WTC11 (cell line): ENCODE data around the gene WDR46. TPM values are rescaled to one million over a fixed set of nuclear protein-coding genes. Genes with fewer than 3 reads are reported as not detected.
A peak's percentile ranks its signal among the peaks of the same experiment; 100 is the strongest.

Source experiments
- ATAC-seq: fragments of 200-7000 bp; cut with Tn5 transposase; 2 replicates; pipeline ENCODE4 v1.10.0; 2021; ENCODE audit warnings: mild to moderate bottlenecking, moderate library complexity
- CTCF ChIA-PET: fragments of 300-600 bp; sonication (Branson Sonifier 250); formaldehyde crosslinking; loops from one replicate; lab custom pipeline; 2021; ENCODE audit warnings: antibody characterized with exemption; lab: Charles Lee
- POLR2A ChIA-PET: fragments of 350-600 bp; sonication (Branson Sonifier 250); formaldehyde crosslinking; loops from one replicate; lab custom pipeline; 2021; ENCODE audit warnings: antibody characterized with exemption; lab: Charles Lee
- DNase-seq: peaks from one replicate; pipeline ENCODE4 v3.0.0; 2021; ENCODE audit warnings: low spot score
- H3K27ac Mint-ChIP-seq: 2 replicates; pipeline ENCODE4 v1.8.0; 2021; ENCODE audit warnings: mixed read lengths
- H3K27me3 Mint-ChIP-seq: 2 replicates; pipeline ENCODE4 v1.8.0; 2021; ENCODE audit warnings: low read depth, mild to moderate bottlenecking, moderate library complexity, mixed read lengths
- H3K36me3 Mint-ChIP-seq: 2 replicates; pipeline ENCODE4 v1.8.0; 2021; ENCODE audit warnings: mixed read lengths
- H3K4me1 Mint-ChIP-seq: 2 replicates; pipeline ENCODE4 v1.8.0; 2022; ENCODE audit warnings: mixed read lengths
- H3K4me3 Mint-ChIP-seq: 2 replicates; pipeline ENCODE4 v1.8.0; 2021; ENCODE audit warnings: mild to moderate bottlenecking, moderate library complexity, mixed read lengths
- H3K9me3 Mint-ChIP-seq: 2 replicates; pipeline ENCODE4 v1.8.0; 2021; ENCODE audit warnings: mixed read lengths
- CREM ChIP-seq: sonication (generic); formaldehyde crosslinking; IDR thresholded peaks from 2 replicates; pipeline ENCODE4 v1.8.1; 2022; ENCODE audit warnings: mild to moderate bottlenecking, missing genetic modification reagents, moderate library complexity
- E2F4 ChIP-seq: sonication (generic); formaldehyde crosslinking; IDR thresholded peaks from 2 replicates; pipeline ENCODE4 v1.8.1; 2022; ENCODE audit warnings: low read depth, mild to moderate bottlenecking, moderate library complexity, missing genetic modification reagents, borderline replicate concordance
- ERG ChIP-seq: fragments of 250-450 bp; sonication (Bioruptor Pico); IDR thresholded peaks from 2 replicates; pipeline ENCODE4 v1.8.0; 2021; ENCODE audit warnings: mild to moderate bottlenecking
- FOXJ3 ChIP-seq: sonication (generic); formaldehyde crosslinking; IDR thresholded peaks from 2 replicates; pipeline ENCODE4 v1.9.0; 2021; ENCODE audit warnings: missing genetic modification reagents, mild to moderate bottlenecking, borderline replicate concordance
- FOXK1 ChIP-seq: sonication (generic); formaldehyde crosslinking; IDR thresholded peaks from 2 replicates; pipeline ENCODE4 v1.8.0; 2022; ENCODE audit warnings: mild to moderate bottlenecking, moderate library complexity, missing genetic modification reagents
- GRHL2 ChIP-seq: fragments of 250-450 bp; sonication (Bioruptor Pico); IDR thresholded peaks from 2 replicates; pipeline ENCODE4 v1.8.0; 2022; ENCODE audit warnings: mild to moderate bottlenecking, moderate library complexity; ENCODE audit not compliant: insufficient replicate concordance, severe bottlenecking
- MYBL2 ChIP-seq: sonication (generic); formaldehyde crosslinking; IDR thresholded peaks from 2 replicates; pipeline ENCODE4 v1.8.1; 2023; ENCODE audit warnings: mild to moderate bottlenecking, moderate library complexity, missing genetic modification reagents
- STAT6 ChIP-seq: sonication (generic); formaldehyde crosslinking; conservative IDR thresholded peaks from 2 replicates; pipeline ENCODE4 v1.8.1; 2023; ENCODE audit warnings: mild to moderate bottlenecking, low read depth, missing genetic modification reagents, moderate library complexity
- USF1 ChIP-seq: sonication (generic); formaldehyde crosslinking; IDR thresholded peaks from 2 replicates; pipeline ENCODE4 v1.8.0; 2022; ENCODE audit warnings: mild to moderate bottlenecking, missing genetic modification reagents
- ZNF281 ChIP-seq: sonication (generic); formaldehyde crosslinking; IDR thresholded peaks from 2 replicates; pipeline ENCODE4 v1.8.0; 2023; ENCODE audit warnings: mild to moderate bottlenecking, missing genetic modification reagents
- ZNF396 ChIP-seq: fragments of 250-450 bp; sonication (Bioruptor Pico); IDR thresholded peaks from 2 replicates; pipeline ENCODE4 v1.8.0; 2021; ENCODE audit warnings: mild to moderate bottlenecking, moderate library complexity, borderline replicate concordance
- ZNF512 ChIP-seq: sonication (generic); formaldehyde crosslinking; IDR thresholded peaks from 2 replicates; pipeline ENCODE4 v1.8.1; 2022; ENCODE audit warnings: missing genetic modification reagents, borderline replicate concordance
- ZNF671 ChIP-seq: fragments of 250-450 bp; sonication (Bioruptor Pico); IDR thresholded peaks from 2 replicates; pipeline ENCODE4 v1.8.0; 2021; ENCODE audit warnings: mild to moderate bottlenecking
- ZSCAN18 ChIP-seq: fragments of 250-450 bp; sonication (Bioruptor Pico); IDR thresholded peaks from 2 replicates; pipeline ENCODE4 v2.1.2; 2022; ENCODE audit warnings: mild to moderate bottlenecking, moderate library complexity
- total RNA-seq: library from RNA; stranded (reverse); gene quantifications from 3 replicates; pipeline ENCODE4 v1.2.3, GENCODE V29; 2021

The WDR46 gene
- total RNA-seq, 1 experiment from 2014 or later, result 94.5 TPM

GRCh38 chr6:33320315-33321181, 31.5 kb upstream of the WDR46 start (continued):
- TF ChIP-seq CREM (CRISPR knock-in tag) (no peak), GRHL2 (no peak), MYBL2 (CRISPR knock-in tag) (no peak), ZNF281 (no peak), USF1 (CRISPR knock-in tag) (no peak), STAT6 (CRISPR knock-in tag) (no peak), ZNF396 (CRISPR knock-in tag) (no peak), E2F4 (CRISPR knock-in tag) (no peak)

GRCh38 chr6:33319939-33320314, 30.9 kb upstream of the WDR46 start:
- H3K27ac Mint-ChIP-seq, result peak overlapping the region; percentile 87
- H3K27me3 Mint-ChIP-seq, result no peaks in the 10 kb centered on the region; the same call in 1 of the 2 replicates
- TF ChIP-seq MYBL2 (CRISPR knock-in tag) (no peak), ZNF512 (CRISPR knock-in tag) (no peak), ERG (CRISPR knock-in tag) (no peak), ZNF671 (CRISPR knock-in tag) (no peak), ZSCAN18 (no peak), FOXK1 (no peak), FOXJ3 (CRISPR knock-in tag) (no peak), E2F4 (CRISPR knock-in tag) (no peak)
- ChIA-PET CTCF (no interaction called here), POLR2A (no interaction called here)
- peaks cover 21% of the 10 kb centered on the region for H3K36me3 Mint-ChIP-seq
- H3K4me1 Mint-ChIP-seq, result peaks cover 72% of the 10 kb centered on the region
- DNase-seq (no peak), ATAC-seq (no peak)
- no peak overlapping the region for H3K4me3 Mint-ChIP-seq
- no peaks in the 10 kb centered on the region for H3K9me3 Mint-ChIP-seq
